GM12875 (cell line): Measurements from ENCODE around the gene SYT6.

Experiments
- H3K4me3 ChIP-seq: one replicate; pipeline ENCODE4 v1.5.1; 2011; ENCODE audit warnings: low read depth, low read length, control low read depth
- TF ChIP-seq, protein P1 (sequence below): IDR thresholded peaks from 2 replicates; pipeline ENCODE4 v1.5.1; 2011; ENCODE audit warnings: low read depth, mild to moderate bottlenecking, control low read depth, inconsistent platforms, low read length, moderate library complexity, borderline replicate concordance; ENCODE audit not compliant: insufficient read depth

Gene SYT6

DNA sequence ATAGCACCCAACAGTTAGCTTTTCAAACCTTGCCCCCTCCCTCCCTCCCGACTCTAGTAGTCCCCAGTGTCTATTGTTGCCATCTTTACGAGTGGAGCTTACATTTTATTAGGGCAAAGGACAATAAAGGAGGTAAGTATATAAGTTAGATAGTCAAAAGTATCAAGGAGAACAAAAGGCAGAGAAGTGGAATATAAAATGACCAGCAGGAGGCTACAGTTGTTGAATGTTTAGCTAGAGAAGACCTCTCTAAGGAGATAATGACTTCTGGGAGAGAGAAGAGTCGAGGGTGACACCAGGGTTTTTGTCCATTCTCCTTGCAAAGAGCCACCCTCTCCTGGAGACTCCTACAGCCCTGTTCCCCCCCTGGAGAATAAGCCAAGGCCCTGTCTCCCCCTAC, 48.7 kb downstream of the SYT6 start:
- TF ChIP-seq, protein P1, sequence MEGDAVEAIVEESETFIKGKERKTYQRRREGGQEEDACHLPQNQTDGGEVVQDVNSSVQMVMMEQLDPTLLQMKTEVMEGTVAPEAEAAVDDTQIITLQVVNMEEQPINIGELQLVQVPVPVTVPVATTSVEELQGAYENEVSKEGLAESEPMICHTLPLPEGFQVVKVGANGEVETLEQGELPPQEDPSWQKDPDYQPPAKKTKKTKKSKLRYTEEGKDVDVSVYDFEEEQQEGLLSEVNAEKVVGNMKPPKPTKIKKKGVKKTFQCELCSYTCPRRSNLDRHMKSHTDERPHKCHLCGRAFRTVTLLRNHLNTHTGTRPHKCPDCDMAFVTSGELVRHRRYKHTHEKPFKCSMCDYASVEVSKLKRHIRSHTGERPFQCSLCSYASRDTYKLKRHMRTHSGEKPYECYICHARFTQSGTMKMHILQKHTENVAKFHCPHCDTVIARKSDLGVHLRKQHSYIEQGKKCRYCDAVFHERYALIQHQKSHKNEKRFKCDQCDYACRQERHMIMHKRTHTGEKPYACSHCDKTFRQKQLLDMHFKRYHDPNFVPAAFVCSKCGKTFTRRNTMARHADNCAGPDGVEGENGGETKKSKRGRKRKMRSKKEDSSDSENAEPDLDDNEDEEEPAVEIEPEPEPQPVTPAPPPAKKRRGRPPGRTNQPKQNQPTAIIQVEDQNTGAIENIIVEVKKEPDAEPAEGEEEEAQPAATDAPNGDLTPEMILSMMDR, result no peak
- H3K4me3 ChIP-seq, result no peak overlapping the region

DNA sequence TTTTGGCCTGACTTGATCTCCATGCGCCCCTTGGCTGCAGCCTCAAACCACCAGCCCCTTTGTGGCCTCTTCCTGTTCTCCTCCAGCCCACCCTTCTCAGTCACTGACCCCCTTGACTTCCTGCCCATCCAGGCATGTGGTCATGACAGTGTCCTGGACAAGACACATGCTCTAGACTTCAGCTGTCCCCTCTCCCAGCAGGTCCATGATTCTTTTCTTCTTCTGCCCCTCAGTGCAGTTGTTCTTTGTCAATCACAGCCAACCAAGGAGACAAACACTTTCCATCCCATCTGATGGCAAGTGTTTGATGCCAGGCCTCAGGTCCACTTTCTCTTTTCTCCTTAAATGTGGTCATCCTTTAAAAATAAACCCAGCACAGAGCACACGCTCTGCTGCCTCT, 49.7 kb downstream of the SYT6 start:
- H3K4me3 ChIP-seq, result no peak overlapping the region
- TF ChIP-seq, protein P1, result no peak

DNA sequence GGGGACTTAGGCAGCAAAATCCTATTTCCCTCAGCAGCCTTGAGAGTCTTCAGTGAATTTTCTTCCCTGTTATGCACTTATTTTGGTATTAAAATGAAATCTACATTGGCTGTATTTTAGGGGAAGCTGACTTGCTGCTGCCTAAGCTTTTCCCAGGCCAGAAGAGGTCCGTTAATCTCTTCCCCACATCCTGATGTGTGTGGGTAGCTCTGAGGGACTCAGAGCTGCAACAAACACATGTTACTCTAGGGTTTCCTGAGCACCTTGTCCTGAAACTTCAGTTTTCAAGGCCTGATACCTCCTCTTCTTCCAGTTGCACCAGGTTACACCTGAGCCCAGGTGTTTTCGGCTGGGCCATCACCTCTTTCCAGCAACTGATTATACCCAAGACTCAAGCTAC, 51.5 kb downstream of the SYT6 start:
- no peak overlapping the region for H3K4me3 ChIP-seq
- TF ChIP-seq, protein P1, result no peak

DNA sequence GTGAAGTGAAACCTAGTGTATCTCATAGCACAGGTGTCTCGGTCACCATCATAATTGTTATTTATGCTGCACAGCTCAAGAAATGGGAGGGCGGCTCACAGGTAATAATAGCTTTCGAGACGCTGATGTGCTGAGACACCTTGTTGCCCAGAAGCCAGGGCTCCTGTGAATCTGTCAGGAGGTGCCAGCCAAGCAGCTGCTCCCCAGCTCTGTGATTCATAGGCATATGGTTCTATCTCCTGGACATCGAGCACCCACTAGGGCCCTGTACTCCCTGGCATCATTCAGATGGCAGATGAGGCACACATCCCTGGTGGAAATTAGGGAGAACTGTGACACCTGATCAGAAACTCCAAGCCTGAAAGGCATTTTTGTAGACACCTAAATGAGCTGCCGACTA, 53.5 kb downstream of the SYT6 start:
- TF ChIP-seq, protein P1, result no peak
- H3K4me3 ChIP-seq, result no peak overlapping the region

DNA sequence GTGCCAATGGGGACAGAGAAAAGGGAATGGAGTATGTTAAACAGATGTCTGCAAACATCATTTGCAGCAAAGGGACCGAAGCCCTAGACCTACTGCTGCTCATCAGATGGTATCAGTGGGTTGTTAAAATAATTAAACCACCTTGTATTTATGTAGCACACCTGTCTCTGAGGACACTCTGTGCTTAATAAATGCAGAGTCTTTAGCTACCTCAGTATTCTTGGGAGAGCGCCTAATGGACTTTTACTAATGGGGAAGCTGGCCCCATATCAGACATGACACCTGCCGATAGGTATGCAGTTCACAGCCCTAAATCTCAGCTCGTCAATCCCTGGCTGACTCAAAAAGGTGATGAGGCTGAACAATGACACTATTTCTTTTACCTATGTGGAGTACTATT, 54.4 kb downstream of the SYT6 start:
- H3K4me3 ChIP-seq, result no peak overlapping the region
- TF ChIP-seq, protein P1, result no peak

DNA sequence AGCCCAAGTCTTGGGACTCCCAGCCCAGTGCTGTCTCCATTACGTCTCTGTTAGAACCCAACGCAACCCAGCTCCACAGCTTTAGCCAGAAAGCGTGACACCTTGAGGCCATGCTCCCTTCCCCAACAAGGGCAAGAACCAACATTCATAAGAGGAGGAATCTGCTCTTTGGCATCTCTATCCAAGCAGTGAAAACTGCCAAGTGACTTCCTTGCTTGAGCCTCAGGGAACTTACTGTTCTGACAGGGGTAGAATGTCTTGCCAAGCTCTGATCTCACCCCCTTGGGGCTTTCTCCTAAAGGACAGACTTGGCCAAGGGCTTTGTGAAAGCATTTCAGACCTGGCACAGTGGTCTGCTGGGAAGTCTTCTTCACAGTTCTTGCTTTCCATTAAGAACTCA, 56.6 kb downstream of the SYT6 start:
- TF ChIP-seq, protein P1, result no peak
- H3K4me3 ChIP-seq, result no peak overlapping the region

DNA sequence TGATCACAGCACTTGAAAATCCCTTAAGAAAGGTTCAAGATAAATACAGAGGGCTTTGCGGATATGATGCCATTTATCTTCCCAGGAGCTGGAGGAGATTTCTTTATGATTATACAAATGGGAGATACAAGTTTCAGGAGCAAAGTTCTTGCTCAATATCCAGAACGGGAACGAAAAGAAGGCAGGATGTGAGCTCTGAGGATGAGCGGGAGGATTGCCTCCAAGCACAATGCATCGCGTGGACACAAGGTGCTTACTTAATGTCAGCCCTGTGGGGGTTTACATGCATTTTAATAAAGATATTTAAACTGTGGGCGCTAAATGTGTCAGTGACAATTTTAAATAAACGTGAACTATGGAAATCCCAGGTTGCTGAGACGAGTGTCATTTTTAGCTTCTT, 59.0 kb downstream of the SYT6 start:
- H3K4me3 ChIP-seq, result no peak overlapping the region
- TF ChIP-seq, protein P1, result no peak
